Panc1 (cell line): ENCODE data around the gene FSTL1. TPM values are rescaled to one million over a fixed set of nuclear protein-coding genes. Genes with fewer than 3 reads are reported as not detected.

Experiments
- ATAC-seq: fragments of 200-7000 bp; cut with Tn5 transposase; 2 replicates; pipeline ENCODE4 v1.9.1; 2020; ENCODE audit warnings: mild to moderate bottlenecking, moderate library complexity
- BruUV-seq: library from RNA; stranded (reverse); fragments of 400-500 nt; replicated peaks from 2 replicates; lab custom pipeline; 2021; lab: Mats Ljungman, UMichigan
- CTCF ChIA-PET: fragments of 300-600 bp; sonication (Branson Sonifier 250); formaldehyde crosslinking; loops from one replicate; lab custom pipeline; 2022; ENCODE audit warnings: antibody characterized with exemption; lab: Charles Lee
- POLR2A ChIA-PET: fragments of 300-600 bp; sonication (Branson Sonifier 250); formaldehyde crosslinking; loops from one replicate; lab custom pipeline; 2022; ENCODE audit warnings: antibody characterized with exemption; lab: Charles Lee
- DNase-seq: peaks from one replicate; pipeline ENCODE4 v3.0.0-alpha.2; 2010; ENCODE audit warnings: low read depth, low spot score
- H3K27ac ChIP-seq: 2 replicates; pipeline ENCODE4 v1.5.1; 2011; ENCODE audit warnings: mild to moderate bottlenecking, low read length, inconsistent platforms
- H3K27me3 ChIP-seq: fragments of 200-500 bp; sonication (Bioruptor generic); 2 replicates; pipeline ENCODE4 v1.6.0; 2014; ENCODE audit warnings: low read length, inconsistent platforms; ENCODE audit not compliant: control insufficient read depth, insufficient read depth
- H3K36me3 ChIP-seq: fragments of 200-500 bp; sonication (Bioruptor generic); 2 replicates; pipeline ENCODE4 v1.5.1; 2014; ENCODE audit warnings: inconsistent platforms, mild to moderate bottlenecking, low read length, moderate library complexity; ENCODE audit not compliant: control insufficient read depth, insufficient read depth
- H3K4me1 ChIP-seq: 2 replicates; pipeline ENCODE4 v1.5.1; 2011; ENCODE audit warnings: inconsistent platforms, mild to moderate bottlenecking, low read length, moderate library complexity; ENCODE audit not compliant: control insufficient read depth, insufficient read depth
- H3K4me3 ChIP-seq, 2 experiments: 2 replicates each; pipeline ENCODE4 v1.5.1; 2011 to 2012; ENCODE audit warnings: low read depth in 2 of 2, low read length in 2 of 2, mild to moderate bottlenecking in 2 of 2, inconsistent platforms in 1 of 2, moderate library complexity in 1 of 2
- H3K9me3 ChIP-seq: fragments of 200-500 bp; sonication (Bioruptor generic); 2 replicates; pipeline ENCODE4 v1.5.1; 2014; ENCODE audit warnings: low read depth, mild to moderate bottlenecking, inconsistent platforms, low read length, moderate library complexity; ENCODE audit not compliant: control insufficient read depth, insufficient read depth
- CTCF ChIP-seq: fragments of 450-650 bp; IDR thresholded peaks from 2 replicates; pipeline ENCODE4 v1.5.1; 2017; ENCODE audit warnings: mild to moderate bottlenecking
- POLR2AphosphoS5 ChIP-seq: IDR thresholded peaks from 2 replicates; pipeline ENCODE4 v1.6.1; 2012; ENCODE audit warnings: mild to moderate bottlenecking, low read depth, low read length, moderate library complexity
- REST ChIP-seq, 2 experiments: IDR thresholded peaks; 2 replicates each; pipeline ENCODE4 v1.6.1; 2011 to 2012; ENCODE audit warnings: low read depth in 2 of 2, control low read depth in 1 of 2, low read length in 1 of 2, mild to moderate bottlenecking in 1 of 2, moderate library complexity in 1 of 2; ENCODE audit not compliant: insufficient read depth in 1 of 2
- SIN3A ChIP-seq: IDR thresholded peaks from 2 replicates; pipeline ENCODE4 v1.6.1; 2012; ENCODE audit warnings: low read depth, mild to moderate bottlenecking, low read length, moderate library complexity, borderline replicate concordance; ENCODE audit not compliant: insufficient read depth
- TCF7L2 ChIP-seq: IDR thresholded peaks from 2 replicates; pipeline ENCODE4 v1.6.1; 2011; ENCODE audit warnings: mild to moderate bottlenecking, low read depth, low read length, inconsistent platforms
- in situ Hi-C: cut with HindIII; loops from 2 replicates; pipeline ENCODE4 v1.10.0; 2016; ENCODE audit warnings: low sequenced_read_pairs, low pct_unique_long_range_greater_than_20kb
- intact Hi-C: fragments of 100-400 bp; cut with micrococcal nuclease; formaldehyde crosslinking; loops from one replicate; pipeline ENCODE4 v1.10.0; 2022; ENCODE audit not compliant: unreplicated experiment
- total RNA-seq: library from RNA; stranded (reverse); gene quantifications from one replicate; pipeline ENCODE4 v1.2.1, GENCODE V29; 2021; ENCODE audit not compliant: unreplicated experiment

Gene FSTL1
- total RNA-seq, 1 experiment from 2014 or later: 9.2 TPM

- H3K4me1 ChIP-seq: no peaks in the 10 kb centered on the region
- H3K27me3 ChIP-seq: peaks cover 40% of the 10 kb centered on the region
- TF ChIP-seq POLR2AphosphoS5 (no peak), SIN3A (no peak), CTCF (no peak), REST (IDR thresholded peaks at IDR 0.05; ENCODE audit: insufficient read depth in 1 of 2, low read depth in 2 of 2, low read length in 1 of 2) (no peak), TCF7L2 (no peak)
- H3K36me3 ChIP-seq: no peaks in the 10 kb centered on the region
- DNase-seq: no peak
- no peaks in the 10 kb centered on the region for H3K9me3 ChIP-seq
- ATAC-seq: no peak
- in situ Hi-C loops (no loop called here), intact Hi-C loops (no loop called here)
- no peak overlapping the region for H3K27ac ChIP-seq
- H3K4me3 ChIP-seq: no peak overlapping the region
- CTCF ChIA-PET: no interaction called here
- BruUV-seq: no TSS peak
- POLR2A ChIA-PET: no interaction called here
Observed at GRCh38 chr3:120368172-120368571, 82.6 kb downstream of the FSTL1 start.

- in situ Hi-C loops: no loop called here
- intact Hi-C loops: no loop called here
- no peak for ATAC-seq
- H3K4me3 ChIP-seq: no peak overlapping the region
- H3K9me3 ChIP-seq: no peaks in the 10 kb centered on the region
- H3K27me3 ChIP-seq: peaks cover 37% of the 10 kb centered on the region
- ChIA-PET POLR2A (no interaction called here), CTCF (no interaction called here)
- no peak for DNase-seq
- no TSS peak for BruUV-seq
- TF ChIP-seq TCF7L2 (no peak), POLR2AphosphoS5 (no peak), SIN3A (no peak), REST (IDR thresholded peaks at IDR 0.05; ENCODE audit: insufficient read depth in 1 of 2, low read depth in 2 of 2, low read length in 1 of 2) (no peak), CTCF (no peak)
- H3K4me1 ChIP-seq: no peaks in the 10 kb centered on the region
- H3K36me3 ChIP-seq: no peaks in the 10 kb centered on the region
- no peak overlapping the region for H3K27ac ChIP-seq
Observed at GRCh38 chr3:120364821-120365220, 86.0 kb downstream of the FSTL1 start.
